GM13977 (cell line): ENCODE measurements around the gene PNPLA1.

Source experiments
- DNase-seq: peaks from one replicate; pipeline ENCODE4 v3.0.0; 2012; ENCODE audit warnings: low spot score
- in situ Hi-C: fragments of 300-500 bp; cut with MboI; formaldehyde crosslinking; loops from one replicate; pipeline ENCODE4 v1.12.0; 2022; ENCODE audit warnings: low sequenced_read_pairs, low pct_unique_long_range_greater_than_20kb, mixed read lengths, inconsistent platforms; ENCODE audit not compliant: unreplicated experiment
- TF ChIP-seq, protein P1 (sequence below): IDR thresholded peaks from 2 replicates; pipeline ENCODE4 v1.5.1; 2012; ENCODE audit warnings: mild to moderate bottlenecking, control low read depth; ENCODE audit not compliant: insufficient read depth; ENCODE audit errors: extremely low read depth, missing control alignments

Gene PNPLA1

DNA sequence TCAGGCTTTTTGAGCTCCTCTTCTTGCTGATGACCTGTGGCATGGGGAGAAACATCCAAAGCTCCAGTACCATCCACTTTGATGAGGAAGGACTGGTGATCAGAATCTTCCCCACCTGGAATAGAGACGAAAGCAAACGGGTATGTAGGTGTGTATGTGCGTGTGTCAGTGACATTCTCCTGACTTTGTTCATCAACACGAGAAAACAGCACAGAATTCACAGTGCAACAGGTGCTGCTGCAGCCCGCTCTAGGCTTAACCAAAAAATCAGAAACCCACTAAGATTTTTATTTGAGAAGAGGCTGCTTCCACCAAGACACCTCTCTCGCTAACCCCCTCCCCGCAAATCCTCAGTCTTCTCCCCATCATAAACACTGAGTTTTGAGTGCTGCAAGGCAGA, 58.7 kb downstream of the PNPLA1 start:
- no peak for DNase-seq
- TF ChIP-seq, protein P1, sequence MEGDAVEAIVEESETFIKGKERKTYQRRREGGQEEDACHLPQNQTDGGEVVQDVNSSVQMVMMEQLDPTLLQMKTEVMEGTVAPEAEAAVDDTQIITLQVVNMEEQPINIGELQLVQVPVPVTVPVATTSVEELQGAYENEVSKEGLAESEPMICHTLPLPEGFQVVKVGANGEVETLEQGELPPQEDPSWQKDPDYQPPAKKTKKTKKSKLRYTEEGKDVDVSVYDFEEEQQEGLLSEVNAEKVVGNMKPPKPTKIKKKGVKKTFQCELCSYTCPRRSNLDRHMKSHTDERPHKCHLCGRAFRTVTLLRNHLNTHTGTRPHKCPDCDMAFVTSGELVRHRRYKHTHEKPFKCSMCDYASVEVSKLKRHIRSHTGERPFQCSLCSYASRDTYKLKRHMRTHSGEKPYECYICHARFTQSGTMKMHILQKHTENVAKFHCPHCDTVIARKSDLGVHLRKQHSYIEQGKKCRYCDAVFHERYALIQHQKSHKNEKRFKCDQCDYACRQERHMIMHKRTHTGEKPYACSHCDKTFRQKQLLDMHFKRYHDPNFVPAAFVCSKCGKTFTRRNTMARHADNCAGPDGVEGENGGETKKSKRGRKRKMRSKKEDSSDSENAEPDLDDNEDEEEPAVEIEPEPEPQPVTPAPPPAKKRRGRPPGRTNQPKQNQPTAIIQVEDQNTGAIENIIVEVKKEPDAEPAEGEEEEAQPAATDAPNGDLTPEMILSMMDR, result no peak
- in situ Hi-C loops, result no loop called here

DNA sequence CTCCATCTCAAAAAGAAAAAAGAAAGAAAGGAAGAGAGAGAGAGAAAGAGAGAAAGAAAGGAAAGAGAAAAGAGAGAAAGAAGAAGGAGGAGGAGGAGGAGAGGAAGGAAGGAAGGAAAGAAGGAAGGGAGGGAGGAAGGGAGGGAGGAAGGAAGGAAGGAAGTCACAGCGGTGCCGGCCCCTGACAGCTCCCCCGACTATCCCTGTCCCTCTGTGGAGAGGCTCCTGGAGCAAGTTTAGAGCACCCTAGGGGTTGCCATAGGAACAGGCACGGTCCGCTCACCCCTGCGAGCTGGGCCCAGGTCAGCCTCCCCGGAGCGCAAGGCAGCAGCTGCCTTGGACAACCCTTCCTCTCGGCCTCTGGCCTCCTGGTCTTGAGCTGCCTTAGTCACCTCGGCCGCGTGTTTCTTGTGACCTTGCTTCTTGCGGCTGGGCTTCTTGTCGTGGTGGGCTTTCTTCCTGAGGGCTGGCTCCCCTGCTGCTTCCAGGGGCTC, 60.0 kb downstream of the PNPLA1 start:
- TF ChIP-seq, protein P1, result no peak
- in situ Hi-C loops, result no loop called here
- no peak for DNase-seq

DNA sequence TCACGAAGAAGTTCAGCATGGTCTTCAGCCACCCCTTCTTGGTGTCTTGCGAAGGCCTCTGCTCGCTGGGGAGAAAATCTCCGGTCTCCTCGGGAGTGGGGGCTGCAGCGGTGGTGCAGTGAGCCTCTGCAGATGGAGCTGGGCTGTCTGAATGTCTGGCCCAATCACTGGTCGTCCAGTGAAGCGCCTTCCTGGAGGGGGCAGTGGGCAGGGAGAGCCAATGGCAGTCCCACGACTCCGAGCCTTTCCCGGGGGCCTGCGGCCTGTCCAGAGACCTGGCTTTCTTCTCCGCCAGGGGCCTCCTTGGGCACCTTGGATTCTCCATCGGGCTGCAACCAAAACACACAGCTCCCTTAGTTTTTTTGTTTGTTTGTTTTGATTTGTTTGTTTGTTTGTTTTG, 60.5 kb downstream of the PNPLA1 start:
- TF ChIP-seq, protein P1, result no peak
- no peak for DNase-seq
- in situ Hi-C loops, result no loop called here

DNA sequence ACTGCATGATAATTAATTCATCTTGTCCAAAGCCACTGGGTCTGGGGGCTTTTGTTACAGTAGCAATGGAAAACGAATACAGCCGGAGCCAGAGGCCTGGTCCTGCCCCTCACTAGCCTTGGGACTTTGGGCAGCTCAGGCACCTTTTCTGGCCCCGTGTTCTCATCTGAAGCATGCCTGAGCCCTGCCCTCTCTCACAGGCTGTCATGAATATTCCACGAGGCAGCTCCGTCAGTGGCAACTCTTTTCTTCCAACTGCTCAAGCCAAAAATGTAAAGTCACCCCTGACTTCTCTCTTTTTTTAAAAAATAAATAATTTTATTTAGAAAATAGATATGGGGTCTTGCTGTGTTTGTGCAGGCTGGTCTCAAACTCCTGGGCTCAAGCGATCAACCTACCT, 61.5 kb downstream of the PNPLA1 start:
- DNase-seq, result no peak
- in situ Hi-C loops, result no loop called here
- TF ChIP-seq, protein P1, result no peak

DNA sequence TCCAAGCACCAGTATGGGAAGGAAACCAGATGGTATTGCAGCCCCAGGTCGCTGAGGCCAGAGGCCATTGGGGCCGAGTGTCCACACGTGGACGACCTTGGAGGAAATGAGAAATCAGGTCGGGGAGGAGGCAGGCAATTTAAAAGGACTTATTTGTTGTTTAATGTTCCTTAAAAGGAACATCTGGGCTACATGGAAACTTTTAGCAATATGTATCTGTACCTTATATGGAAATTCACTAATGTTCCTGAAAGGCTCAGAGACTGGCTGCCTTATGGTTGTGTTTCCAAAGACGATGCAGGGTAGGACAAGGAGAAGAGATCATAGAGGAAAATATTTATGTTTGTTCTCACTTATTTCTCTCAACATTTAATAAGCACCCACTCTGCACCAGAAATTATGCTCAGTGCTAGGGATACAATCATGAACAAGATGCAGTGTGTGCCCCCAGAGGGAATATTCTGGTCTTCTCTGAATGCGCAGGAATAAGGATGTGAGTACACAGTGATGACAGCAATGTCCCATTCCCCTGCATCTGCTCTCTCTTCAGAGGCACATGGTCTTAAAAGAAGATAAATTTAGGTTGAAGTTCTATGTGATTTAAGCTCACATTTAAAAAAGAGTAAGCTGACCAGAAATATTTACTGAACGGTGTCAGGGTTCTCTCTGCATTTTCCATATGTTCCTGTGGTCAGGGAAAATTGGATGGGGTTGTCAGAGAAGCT, 63.5 kb downstream of the PNPLA1 start:
- in situ Hi-C loops, result no loop called here
- no peak for DNase-seq
- TF ChIP-seq, protein P1, result no peak

DNA sequence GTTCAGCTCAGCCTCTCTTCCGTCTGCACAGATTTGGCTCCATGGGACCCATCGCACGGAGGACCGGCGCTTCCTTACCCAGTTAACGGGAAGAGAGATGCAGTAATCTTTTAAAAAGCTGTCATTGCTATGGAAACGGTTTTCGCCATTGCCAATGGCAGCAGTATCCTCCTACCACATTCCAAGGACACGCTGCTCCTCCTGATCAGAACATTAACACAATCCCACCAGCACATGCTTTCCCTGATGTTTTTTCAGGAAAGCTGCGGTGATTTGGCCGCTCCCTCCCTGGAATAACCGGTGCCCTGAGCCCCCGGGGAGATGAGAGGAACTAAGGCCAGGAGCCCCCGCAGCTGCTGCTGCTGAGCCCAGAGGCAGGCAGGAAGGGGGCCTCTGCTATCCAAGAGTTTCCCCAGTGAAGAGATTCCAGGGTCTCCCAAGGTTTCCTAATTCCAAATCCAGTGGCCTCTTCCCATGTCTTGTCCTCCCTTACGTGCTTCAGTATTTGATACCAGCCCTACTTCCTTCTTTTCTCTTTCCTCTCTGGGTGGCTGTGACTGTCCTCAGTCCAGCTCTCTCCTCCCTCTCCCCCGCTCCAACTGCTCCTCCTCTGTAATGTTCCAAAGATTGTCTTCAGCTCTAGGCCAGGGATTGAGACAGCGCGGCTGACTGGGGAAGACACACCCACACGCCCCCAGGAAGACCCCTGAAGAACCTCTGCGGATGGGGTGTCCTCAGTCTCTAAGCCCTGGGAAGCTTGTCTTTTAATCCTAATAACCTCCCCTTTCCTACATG, 64.3 kb downstream of the PNPLA1 start:
- DNase-seq, result no peak
- in situ Hi-C loops, result no loop called here
- TF ChIP-seq, protein P1, result no peak
